Lung microvascular endothelial cell (primary cell): Measurements from ENCODE around the gene FSTL5. TPM values are rescaled to one million over a fixed set of nuclear protein-coding genes. Genes with fewer than 3 reads are reported as not detected.
"Not testable (repeated sequence)": the region's sequence is repeated elsewhere in the genome, so short reads cannot be mapped to it uniquely, and the experiment has no call there.

ENCODE experiments used
- DNase-seq, 2 donors: peaks; one replicate each; pipeline versions ENCODE4 v3.0.0 to v3.0.0-alpha.2; 2010; ENCODE audit warnings: low read depth in 2 of 2
- total RNA-seq: library from RNA; depleted of rRNA; stranded (reverse); fragments of >200 nt; gene quantifications from 2 replicates; pipeline ENCODE4 v1.2.1, GENCODE V29; 2014

The FSTL5 gene
- total RNA-seq, 1 donor from 2014 or later = not detected

DNA sequence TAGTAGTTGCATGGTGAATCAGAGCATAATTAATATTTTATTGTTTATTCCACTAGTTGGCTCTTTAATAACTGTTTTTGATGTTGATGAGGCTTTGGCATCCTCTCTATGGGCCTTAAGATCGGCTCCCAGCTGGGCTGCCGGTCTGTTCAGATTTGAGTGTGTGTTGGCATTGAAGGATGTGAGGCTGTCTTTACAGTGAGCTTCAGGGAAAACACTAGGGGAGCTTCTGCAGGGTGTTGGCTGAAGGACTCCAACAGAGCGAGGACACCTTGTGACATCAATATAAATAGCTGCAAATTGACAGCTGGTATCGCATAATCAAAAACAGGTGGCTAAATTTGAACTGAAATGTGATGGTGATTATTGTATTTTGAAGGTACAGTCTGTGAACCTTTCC lies 322.0 kb downstream of the FSTL5 start:
- no peak for DNase-seq

DNA sequence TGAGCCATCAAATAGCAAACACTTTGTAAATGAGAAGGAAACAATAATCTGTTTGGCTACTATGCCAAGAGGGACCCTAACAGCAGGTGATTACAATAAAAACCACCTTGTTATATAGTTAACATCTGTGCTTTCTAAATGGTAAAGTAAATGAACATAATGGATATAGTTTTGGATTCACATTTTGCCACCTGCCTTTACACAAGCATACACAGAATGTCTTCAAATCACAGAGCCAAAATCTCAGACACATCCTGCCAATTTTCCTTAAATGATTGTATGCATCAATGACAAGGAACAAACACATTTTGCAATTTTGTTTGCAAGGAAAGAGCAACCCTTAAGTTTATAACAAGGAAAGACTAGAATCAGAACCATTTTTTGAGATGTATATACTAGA lies 334.2 kb downstream of the FSTL5 start:
- no peak for DNase-seq

DNA sequence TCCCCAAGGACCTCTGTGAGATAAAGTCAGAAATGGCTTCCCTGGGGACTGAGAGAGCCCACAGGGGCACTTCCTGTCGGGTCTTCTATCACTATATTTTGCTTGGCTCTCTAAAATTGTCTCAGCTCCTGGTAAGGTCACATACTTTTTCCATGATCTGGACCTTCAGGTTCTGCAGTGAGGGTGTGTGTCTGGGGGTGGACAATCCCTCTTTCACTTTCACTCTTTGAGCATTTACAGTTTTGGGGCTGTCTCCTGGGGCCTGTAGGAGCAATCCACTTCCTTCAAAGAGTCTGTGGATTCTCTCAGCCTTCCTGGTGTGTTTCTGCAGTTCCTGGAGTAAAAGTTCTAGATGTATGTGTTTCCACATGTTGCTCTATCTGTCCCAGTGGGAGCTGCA lies 335.7 kb downstream of the FSTL5 start:
- no peak for DNase-seq

DNA sequence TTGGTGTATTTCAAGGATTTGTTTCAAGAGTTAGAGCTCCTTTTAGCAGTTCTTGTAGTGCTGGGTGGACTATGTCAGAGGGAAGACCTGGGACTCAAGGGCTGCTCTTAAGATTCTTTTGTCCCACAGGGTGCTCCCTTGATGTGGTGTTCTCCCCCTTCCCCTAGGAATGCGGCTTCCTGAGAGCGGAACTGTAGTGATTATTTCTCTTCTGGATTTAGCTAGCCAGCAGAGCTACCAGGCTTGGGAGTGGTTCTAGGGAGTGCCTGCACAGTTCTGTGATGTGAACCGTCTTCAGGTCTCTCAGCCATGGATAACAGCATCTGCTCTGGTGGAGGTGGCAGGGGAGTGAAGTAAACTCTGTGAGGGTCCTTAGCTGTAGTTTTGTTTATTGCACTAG lies 336.8 kb downstream of the FSTL5 start:
- DNase-seq = no peak

DNA sequence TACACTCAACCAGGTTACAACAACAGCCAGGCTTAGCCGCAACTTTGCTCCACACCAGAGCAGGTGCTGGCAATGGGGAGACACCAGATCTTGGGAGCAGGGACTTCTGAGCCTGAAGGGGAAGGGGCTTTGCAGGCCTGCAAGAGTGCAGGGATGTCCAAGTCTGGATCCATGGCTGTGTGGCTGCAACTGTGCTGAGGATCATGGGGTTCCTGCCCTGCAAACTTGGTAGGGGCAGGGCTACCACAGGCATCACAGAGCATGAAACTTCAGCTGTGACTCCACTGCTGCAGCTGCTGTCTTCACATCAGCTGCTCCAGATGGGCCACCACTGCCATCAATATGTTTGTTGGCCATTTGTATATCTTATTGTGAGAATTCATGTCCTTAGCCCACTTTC lies 340.4 kb downstream of the FSTL5 start:
- DNase-seq = no peak

DNA sequence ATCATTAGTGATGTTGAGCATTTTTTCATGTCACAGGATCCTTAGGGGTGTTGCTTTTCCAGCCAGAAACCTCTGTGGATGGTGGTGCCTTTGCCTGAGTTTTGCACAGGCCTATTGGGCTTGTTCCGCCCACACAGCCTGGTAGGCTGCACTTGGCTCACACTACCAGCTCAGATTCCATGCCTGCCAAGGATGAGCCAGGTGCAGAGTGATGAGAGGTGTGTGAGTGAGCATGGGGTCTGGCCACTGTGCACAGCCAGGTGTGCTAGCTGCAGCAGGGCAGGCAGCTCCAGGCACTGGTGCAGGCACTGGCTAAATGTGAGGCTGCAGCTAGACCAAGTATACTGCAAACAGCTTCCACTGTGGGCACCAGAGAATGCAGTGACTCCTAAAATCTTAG lies 341.6 kb downstream of the FSTL5 start:
- DNase-seq = no peak

DNA sequence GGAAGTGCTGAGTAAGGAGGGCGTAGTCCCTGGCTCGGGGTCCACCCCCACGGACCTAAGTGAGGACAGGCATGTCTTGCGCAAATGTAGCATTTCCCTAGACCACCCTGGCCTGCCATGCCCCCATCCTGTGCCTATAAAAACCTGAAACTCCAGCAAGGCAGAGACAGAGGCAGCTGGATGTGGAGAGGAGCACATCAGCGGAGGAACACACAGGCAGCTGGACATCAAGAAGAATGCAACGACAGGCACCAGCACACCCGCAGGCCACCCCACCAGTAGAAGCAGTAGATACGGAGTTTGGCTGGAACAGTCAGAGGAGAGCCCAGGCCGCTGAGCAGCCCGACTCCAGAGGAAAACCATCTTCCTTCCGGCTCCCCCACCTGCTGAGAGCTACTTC lies 345.9 kb downstream of the FSTL5 start:
- no peak for DNase-seq

DNA sequence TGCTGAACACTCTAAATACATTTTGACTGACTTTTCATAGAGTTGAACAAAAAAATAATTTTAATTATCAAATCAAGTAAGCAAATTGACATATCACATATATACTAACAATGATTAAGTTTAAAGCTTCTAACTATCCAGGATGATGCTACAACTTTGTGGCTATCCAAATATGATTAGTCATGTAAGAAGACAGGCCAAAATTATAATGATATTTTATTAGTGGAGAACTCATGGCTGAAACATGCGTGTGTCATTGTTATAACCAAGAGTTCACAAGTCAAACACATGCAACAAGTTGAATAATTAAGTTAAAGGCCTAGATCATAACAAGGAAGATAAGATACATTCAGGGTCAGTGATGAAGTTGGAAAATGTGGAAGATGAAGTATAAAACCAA lies 346.8 kb downstream of the FSTL5 start:
- no peak for DNase-seq

DNA sequence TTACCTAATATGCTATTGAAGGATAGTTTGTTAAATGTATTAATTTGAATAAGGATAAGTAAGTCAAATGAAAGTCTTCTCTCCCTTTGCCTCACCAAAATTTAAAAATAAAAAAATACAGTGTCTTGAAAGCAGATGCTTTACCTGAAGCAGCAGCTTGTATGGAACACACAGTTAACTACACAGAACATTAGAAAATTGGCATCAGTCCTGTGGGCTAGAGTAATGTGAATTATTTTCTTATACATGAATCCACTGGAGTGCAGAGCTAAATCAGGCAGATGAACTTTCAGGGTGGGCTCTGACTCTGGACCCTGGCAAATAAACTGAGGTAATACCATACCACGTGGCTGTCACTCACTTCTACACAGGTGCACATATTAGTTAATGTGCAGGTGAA lies 348.0 kb downstream of the FSTL5 start:
- DNase-seq = no peak

DNA sequence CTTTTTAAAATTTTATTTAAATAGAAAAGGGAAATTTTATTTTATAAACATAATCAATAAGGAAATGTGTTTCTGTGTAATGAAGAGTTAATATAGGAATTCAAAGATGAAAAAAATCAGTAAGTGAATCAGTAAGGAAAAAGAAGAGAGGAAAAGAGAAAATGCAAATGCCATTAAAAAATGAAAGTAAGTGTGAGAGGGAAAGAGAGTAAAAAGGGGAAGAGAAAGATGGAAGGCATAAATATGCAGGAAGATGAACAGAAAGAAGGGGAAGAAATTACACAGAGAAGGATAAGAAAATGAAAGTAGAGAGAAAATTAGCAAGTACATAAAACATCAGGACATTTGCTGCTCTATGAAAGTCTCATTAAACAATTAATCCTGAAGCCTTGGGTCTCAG lies 349.9 kb downstream of the FSTL5 start:
- no peak for DNase-seq

DNA sequence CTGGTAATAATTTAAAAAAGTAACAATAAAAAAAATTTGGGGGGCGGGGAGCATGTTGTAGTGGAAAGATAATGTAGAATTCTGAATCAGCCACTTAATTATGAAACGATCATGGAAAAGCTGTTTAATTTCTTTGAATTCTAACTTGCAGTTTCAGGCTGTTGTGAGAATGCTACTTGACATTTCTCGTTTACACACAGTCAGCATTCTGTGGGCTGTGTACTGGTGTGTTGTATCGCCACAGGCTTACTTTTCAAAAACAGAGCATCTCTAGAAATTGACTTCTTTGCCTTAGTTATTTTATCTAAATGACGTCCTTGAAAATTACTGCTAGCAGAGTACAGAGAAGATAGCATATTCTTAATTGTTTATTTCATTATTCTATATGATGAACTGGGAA lies 350.4 kb downstream of the FSTL5 start:
- DNase-seq = no peak

DNA sequence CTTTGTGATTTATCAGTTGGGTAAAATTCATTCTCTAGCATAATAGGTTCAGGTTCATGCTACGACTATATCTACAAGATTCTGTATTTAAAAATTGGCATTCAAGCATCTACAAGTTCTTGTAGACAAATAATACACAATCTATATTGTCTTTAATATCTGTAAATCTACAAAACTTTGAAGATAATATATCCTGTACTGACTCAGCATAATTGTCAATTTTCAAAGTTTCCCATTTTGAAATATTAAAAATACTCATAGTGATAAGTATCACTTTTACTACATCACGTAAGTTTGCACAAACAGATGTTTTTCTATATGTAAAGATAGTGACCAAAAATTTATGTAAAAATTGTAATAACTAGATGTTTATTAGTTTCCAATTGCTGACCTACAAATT lies 360.6 kb downstream of the FSTL5 start:
- no peak for DNase-seq

DNA sequence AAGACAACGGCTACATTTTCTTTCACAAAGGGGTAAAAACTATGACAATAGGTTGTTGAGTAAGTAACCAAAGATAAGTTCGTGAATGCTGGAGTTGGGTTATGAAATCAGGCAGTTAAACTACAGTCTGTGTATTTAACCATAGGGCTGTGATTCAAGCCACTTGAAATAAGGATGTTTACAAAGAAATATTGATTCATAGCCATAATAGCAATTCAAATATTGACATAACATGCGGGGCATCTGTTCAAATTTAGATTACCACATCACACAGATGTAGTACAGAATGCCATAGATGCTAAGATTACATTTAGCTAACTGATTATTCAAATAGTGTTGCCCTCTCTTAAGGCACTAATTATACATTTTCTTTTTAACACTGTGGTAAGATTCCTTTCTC lies 364.1 kb downstream of the FSTL5 start:
- DNase-seq = no peak

DNA sequence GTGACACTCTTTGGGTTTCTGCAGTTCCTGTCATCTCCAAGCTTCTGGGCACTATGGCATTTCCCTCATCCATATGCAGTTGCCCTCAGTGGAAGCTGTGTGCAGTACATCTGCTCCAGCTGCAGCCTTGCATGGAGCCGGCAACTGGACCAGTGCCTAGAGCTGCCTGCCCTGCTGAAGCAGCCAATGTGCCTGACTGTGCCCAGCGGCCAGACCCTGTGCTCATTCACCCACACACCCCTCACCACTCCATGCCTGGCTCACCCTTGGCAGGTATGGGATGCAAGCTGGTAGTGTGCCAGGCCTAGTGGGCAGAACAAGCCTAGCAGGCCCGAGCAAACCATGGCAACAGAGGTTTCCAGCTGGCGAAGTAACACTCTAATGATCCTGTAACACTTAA lies 370.8 kb downstream of the FSTL5 start:
- DNase-seq = no peak

DNA sequence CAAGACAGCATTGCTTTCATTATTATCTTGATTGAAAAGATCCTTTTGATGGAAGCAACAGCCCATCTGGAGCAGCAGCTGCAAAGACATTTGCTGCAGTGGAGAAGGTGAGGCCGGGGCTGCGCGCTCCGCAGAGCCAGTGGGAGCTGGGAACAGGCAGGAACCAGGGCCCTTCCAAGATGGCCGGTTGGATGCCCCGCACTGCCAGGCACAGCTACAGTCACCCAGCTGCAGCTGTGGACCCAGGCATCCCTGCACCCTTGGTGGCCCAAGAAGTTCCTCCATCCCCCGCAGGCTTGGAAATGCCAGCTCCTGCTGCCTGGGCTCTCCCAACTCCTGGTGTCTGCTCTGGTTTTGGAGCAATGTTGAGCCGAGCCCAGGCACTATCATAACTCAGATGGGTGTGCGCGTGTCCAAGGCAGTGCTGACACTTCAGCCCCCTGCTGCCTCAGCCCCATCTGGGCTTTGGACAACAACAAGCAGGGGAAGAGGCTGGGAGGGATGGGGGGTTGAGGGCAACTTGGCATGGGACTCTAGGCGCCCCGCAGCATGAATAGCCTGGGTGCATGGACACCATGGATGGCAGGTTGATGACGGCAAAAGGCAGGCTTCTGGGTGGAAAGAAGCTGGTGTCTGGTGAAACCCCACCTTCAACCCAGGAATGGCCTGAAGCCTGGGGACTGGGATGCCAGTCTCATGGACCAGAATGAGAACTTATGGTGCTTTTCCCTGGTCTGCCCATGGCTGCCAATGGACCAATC lies 371.8 kb downstream of the FSTL5 start:
- no peak for DNase-seq

DNA sequence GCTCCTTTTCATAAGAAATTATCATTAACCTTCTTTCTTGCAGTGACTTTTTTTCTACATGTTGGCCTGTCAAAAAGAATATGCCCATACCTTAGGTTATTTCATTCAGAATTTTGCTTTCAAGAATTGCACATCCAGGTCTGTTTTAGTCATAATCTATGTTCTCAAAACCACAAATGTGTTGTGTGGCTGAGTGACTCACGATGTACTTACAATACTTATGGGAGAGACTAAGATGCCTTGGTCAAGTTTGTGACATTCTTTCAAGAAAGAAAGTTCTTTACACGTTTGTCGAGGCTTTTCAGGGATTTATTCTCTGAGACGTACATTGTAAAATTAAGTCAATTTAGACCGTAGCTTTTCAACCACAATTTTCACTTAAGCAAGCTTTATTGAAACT lies 396.7 kb downstream of the FSTL5 start:
- DNase-seq = no peak

DNA sequence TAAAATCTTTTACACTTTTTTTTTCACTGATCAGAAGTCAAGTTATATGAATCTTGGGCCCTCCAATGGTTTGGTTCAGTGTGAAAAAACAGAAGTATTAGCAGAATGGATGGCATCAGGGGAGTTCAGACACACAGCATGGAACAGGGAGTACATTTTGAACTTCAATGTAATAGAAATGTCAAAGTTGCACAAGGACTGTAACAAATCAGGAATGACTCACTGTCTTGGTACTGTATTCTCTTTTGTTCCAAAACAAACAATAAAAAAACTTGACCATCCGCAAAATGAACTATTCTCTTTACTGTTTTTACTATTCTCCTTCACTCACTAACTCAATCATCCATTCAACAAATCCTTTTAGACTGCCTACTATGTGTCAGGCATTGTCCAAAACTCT lies 401.0 kb downstream of the FSTL5 start:
- DNase-seq = no peak

DNA sequence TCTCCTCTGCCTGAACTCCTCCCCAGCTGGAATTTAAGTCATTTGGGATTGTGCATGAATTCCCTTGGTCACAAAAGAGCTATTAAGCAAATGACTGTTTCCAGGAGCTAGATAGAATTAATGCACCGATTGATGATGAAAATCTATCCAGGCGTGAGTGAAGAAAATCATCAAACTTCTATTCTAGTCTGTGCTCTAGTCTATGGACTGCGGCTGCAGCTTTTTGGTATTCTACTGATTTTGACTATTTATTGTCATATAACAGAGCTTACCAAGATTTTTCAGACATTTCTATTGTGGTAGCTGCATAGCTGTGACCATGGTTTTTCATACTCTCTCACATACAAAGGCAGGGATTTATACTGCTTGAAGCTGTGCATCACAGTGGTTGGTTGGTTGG lies 403.8 kb downstream of the FSTL5 start:
- no peak for DNase-seq

DNA sequence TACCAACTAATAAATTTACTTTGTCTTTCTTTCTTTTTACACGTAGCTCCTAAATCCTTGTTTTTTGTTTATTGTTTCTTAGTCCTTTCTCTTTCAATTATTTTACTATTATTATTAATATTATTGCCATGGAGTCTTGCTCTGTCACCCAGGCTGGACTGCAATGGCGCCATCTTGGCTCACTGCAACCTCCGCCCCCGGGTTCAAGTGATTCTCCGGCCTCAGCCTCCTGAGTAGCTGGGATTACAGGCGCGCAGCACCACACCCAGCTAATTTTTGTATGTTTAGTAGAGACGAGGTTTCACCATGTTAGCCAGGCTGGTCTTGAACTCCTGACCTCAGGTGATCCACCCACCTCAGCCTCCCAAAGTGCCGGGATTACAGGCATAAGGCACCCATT lies 405.4 kb downstream of the FSTL5 start:
- not testable (repeated sequence) for DNase-seq

DNA sequence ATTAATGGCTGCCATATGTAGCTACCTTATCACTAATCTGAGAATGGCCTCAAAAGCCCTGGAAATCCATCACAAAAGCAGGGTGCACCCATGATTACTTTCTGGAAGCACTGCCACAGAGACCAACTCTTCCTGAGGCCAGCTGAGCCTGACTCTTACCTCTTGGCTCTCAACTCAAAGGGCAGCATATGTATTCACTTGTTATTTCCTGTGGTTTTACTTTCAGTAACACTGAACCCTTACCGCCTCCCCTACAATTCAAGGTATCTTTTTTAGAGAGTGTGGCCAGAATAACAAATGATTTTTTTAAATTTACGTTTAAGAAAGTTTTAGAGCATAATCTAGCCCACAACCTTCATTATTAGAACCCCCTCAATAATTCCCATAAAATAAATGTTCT lies 434.9 kb downstream of the FSTL5 start:
- DNase-seq = no peak

DNA sequence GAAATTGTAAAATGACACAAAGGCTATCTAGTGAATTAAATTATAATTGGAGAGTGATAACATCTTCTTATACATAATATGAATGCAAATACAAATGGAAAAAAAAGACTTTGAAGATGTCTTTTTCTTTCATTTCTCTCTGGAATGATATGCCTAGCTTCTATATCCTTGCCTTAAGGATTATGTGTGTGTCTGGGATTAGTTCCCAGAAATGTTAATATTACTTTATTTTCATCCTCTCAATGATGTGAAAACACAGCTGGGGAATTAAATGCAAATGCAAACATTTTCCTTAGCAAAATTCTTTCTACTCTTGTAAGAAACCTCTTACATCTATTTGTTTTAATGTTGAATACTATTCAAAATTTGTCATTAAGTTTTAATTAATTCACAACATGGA lies 441.9 kb downstream of the FSTL5 start:
- no peak for DNase-seq

DNA sequence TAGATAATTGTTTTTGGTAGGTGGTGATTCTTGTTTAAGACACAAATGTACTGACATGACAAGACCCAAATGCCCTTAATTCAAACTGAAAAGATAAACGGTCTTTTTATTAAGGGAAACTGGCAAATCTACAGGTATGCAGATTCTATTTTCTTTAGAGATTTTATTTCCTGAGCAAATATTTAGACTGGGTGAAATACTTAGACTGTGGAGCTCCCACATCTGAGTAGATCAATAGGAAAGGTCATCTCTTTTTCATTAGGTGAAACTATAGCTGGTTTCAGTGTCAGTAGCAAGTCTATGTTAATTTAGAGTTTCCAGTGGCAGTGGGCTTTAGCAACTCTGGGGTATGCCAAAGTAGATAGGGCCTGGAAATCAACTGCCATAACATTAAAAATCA lies 446.7 kb downstream of the FSTL5 start:
- no peak for DNase-seq

DNA sequence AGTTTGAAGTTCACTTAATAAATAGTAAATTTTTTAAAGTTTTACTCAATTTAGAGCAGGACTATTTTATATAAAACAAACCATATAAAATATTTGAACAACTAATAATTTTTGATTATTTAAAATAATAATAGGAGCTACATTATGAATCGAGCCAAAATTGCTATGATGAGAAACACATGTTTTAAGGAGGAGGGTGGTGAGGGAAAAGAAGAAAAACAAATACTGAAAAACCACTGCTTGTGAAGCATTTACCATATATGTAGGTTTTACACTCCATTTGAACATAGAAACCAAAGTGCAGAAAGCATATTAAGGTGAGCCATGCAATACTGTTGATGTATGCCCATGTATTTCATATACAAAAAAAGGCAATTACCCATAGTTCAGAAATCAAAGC lies 448.9 kb downstream of the FSTL5 start:
- DNase-seq = no peak
